ENCODE measurements around the gene AKR1C2.

DNA sequence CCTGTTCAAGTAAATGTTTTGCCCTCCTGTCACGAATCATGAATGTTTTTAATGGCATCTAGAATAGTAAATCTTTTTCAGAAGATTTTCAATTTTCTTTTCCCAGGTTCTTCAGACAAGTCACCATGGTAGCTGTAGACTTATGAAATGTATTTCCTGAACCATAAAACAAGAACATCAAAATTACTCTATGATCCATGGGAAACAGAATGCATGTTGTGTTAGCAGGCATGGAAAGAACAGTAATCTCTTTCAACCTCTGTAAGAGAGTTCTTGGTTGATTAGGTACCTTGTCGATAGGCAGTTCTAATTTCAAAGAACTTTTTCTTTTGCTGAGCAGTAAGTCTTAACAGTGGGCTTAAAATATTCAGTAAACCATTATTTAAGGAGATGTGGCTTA is 22.9 kb downstream of the AKR1C2 start:
- TF ChIP-seq, protein P1, sequence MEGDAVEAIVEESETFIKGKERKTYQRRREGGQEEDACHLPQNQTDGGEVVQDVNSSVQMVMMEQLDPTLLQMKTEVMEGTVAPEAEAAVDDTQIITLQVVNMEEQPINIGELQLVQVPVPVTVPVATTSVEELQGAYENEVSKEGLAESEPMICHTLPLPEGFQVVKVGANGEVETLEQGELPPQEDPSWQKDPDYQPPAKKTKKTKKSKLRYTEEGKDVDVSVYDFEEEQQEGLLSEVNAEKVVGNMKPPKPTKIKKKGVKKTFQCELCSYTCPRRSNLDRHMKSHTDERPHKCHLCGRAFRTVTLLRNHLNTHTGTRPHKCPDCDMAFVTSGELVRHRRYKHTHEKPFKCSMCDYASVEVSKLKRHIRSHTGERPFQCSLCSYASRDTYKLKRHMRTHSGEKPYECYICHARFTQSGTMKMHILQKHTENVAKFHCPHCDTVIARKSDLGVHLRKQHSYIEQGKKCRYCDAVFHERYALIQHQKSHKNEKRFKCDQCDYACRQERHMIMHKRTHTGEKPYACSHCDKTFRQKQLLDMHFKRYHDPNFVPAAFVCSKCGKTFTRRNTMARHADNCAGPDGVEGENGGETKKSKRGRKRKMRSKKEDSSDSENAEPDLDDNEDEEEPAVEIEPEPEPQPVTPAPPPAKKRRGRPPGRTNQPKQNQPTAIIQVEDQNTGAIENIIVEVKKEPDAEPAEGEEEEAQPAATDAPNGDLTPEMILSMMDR (conservative IDR thresholded peaks at IDR 0.05; ENCODE audit: low read depth, low read length) = no peak
- no peak for TF ChIP-seq EZH2 (IDR thresholded peaks at IDR 0.05; ENCODE audit: borderline replicate concordance, low read depth, low read length, poor library complexity, severe bottlenecking)
